HepG2 (cell line): Measurements from ENCODE around the gene RAD51. TPM values are rescaled to one million over a fixed set of nuclear protein-coding genes. Genes with fewer than 3 reads are reported as not detected.

Experiments used
- ADNP ChIP-seq: sonication (generic); formaldehyde crosslinking; IDR thresholded peaks from 2 replicates; pipeline ENCODE4 v1.4.0; 2020; ENCODE audit warnings: missing genetic modification reagents
- ARHGAP35 ChIP-seq: sonication (generic); formaldehyde crosslinking; IDR thresholded peaks from 2 replicates; pipeline ENCODE4 v1.9.0; 2022; ENCODE audit warnings: mild to moderate bottlenecking, inconsistent platforms, moderate library complexity, missing genetic modification reagents, borderline replicate concordance
- DPF2 ChIP-seq: sonication (generic); formaldehyde crosslinking; IDR thresholded peaks from 2 replicates; pipeline ENCODE4 v1.4.0; 2020; ENCODE audit warnings: mild to moderate bottlenecking, low read depth, missing genetic modification reagents, borderline replicate concordance
- HOXA3 ChIP-seq: sonication (generic); formaldehyde crosslinking; IDR thresholded peaks from 2 replicates; pipeline ENCODE4 v1.5.0; 2020; ENCODE audit warnings: missing genetic modification reagents
- KAT7 ChIP-seq: IDR thresholded peaks from 2 replicates; pipeline ENCODE4 v1.6.1; 2018; ENCODE audit warnings: borderline replicate concordance, missing compliant biosample characterization
- MED8 ChIP-seq: sonication (generic); formaldehyde crosslinking; IDR thresholded peaks from 2 replicates; pipeline ENCODE4 v1.8.1; 2023; ENCODE audit warnings: mild to moderate bottlenecking, missing genetic modification reagents; ENCODE audit not compliant: insufficient replicate concordance
- MTF2 ChIP-seq: sonication (generic); formaldehyde crosslinking; IDR thresholded peaks from 2 replicates; pipeline ENCODE4 v1.5.0; 2020; ENCODE audit warnings: missing genetic modification reagents, borderline replicate concordance
- NONO ChIP-seq, 2 experiments: fragments of 450-650 bp in 1 of 2; sonication (generic) in 1 of 2; formaldehyde crosslinking in 1 of 2; IDR thresholded peaks in 1 of 2; conservative IDR thresholded peaks in 1 of 2; 2 replicates each; pipeline versions ENCODE4 v1.6.1 to v1.8.0; 2017 to 2022; ENCODE audit warnings: mild to moderate bottlenecking in 1 of 2, missing genetic modification reagents in 1 of 2, moderate library complexity in 1 of 2
- NR2F6 ChIP-seq, 2 experiments: IDR thresholded peaks; 2 replicates each; pipeline ENCODE4 v1.6.1; 2016; ENCODE audit warnings: antibody characterized with exemption in 1 of 2, mild to moderate bottlenecking in 1 of 2
- POLR2AphosphoS2 ChIP-seq: IDR thresholded peaks from 2 replicates; pipeline ENCODE4 v1.6.1; 2011; ENCODE audit warnings: low read depth, low read length, improper control_type of control experiment
- SP140L ChIP-seq: sonication (generic); formaldehyde crosslinking; IDR thresholded peaks from 2 replicates; pipeline ENCODE4 v1.4.0; 2020; ENCODE audit warnings: missing genetic modification reagents, borderline replicate concordance
- TEAD2 ChIP-seq: sonication (generic); formaldehyde crosslinking; IDR thresholded peaks from 2 replicates; pipeline ENCODE4 v1.9.0; 2021; ENCODE audit warnings: missing genetic modification reagents
- TRIM24 ChIP-seq: sonication (generic); formaldehyde crosslinking; IDR thresholded peaks from 2 replicates; pipeline ENCODE4 v1.8.0; 2022; ENCODE audit warnings: mild to moderate bottlenecking, missing genetic modification reagents
- ZNF549 ChIP-seq: sonication (generic); formaldehyde crosslinking; IDR thresholded peaks from 2 replicates; pipeline ENCODE4 v1.5.0; 2020; ENCODE audit warnings: missing genetic modification reagents
- ZNF678 ChIP-seq: sonication (generic); formaldehyde crosslinking; IDR thresholded peaks from 2 replicates; pipeline ENCODE4 v1.4.0; 2020; ENCODE audit warnings: mild to moderate bottlenecking, missing genetic modification reagents
- ZNF724P ChIP-seq: sonication (generic); formaldehyde crosslinking; IDR thresholded peaks from 2 replicates; pipeline ENCODE4 v1.8.0; 2022; ENCODE audit warnings: missing genetic modification reagents, borderline replicate concordance
- ZNF891 ChIP-seq: sonication (generic); formaldehyde crosslinking; IDR thresholded peaks from 2 replicates; pipeline ENCODE4 v1.5.0; 2020; ENCODE audit warnings: mild to moderate bottlenecking, missing genetic modification reagents
- ZSCAN12 ChIP-seq: sonication (generic); formaldehyde crosslinking; IDR thresholded peaks from 2 replicates; pipeline ENCODE4 v1.9.0; 2021; ENCODE audit warnings: mild to moderate bottlenecking, missing genetic modification reagents
- polyA plus RNA-seq, 8 experiments: library from polyadenylated mRNA; depleted of rRNA in 3 of 8; stranded (reverse) in 7 of 8; unstranded in 1 of 8; fragments of >200 nt; fragmentation: Illumina TruSeq in 4 of 8; extraction: Trizol in 4 of 8; gene quantifications; 2 replicates each; pipeline versions ENCODE4 v1.2.1 to v1.2.3, GENCODE V29; 2011 to 2016; ENCODE audit warnings: low read depth in 4 of 8, missing spikeins in 1 of 8, mixed read lengths in 1 of 8; ENCODE audit not compliant: insufficient read depth in 1 of 8
- total RNA-seq, 5 experiments: library from RNA; depleted of rRNA; stranded (reverse); fragments of >200 nt; fragmentation: Illumina TruSeq; extraction: Trizol; gene quantifications; 2 replicates each; pipeline ENCODE4 v1.2.3, GENCODE V29; 2016; ENCODE audit warnings: low read depth in 1 of 5
- TF ChIP-seq, protein P1 (sequence below): sonication (generic); formaldehyde crosslinking; conservative IDR thresholded peaks from 2 replicates; pipeline ENCODE4 v1.5.0; 2020; ENCODE audit warnings: missing genetic modification reagents
- TF ChIP-seq, protein P2 (sequence below): sonication (generic); formaldehyde crosslinking; IDR thresholded peaks from 2 replicates; pipeline ENCODE4 v1.5.0; 2020; ENCODE audit warnings: missing genetic modification reagents, mild to moderate bottlenecking, borderline replicate concordance
- TF ChIP-seq, protein P3 (sequence below): sonication (generic); formaldehyde crosslinking; IDR thresholded peaks from 2 replicates; pipeline ENCODE4 v1.5.1; 2020; ENCODE audit warnings: mild to moderate bottlenecking, missing genetic modification reagents, moderate library complexity
- TF ChIP-seq, protein P4 (sequence below): fragments of 450-650 bp; IDR thresholded peaks from 2 replicates; pipeline ENCODE4 v1.6.1; 2017

RAD51 gene
- total and polyA plus RNA-seq, 2 of the 13 experiments (the other 11 are each of a cell fraction or from before 2014, with no cell fraction given): 8.5 to 12.8 TPM

DNA sequence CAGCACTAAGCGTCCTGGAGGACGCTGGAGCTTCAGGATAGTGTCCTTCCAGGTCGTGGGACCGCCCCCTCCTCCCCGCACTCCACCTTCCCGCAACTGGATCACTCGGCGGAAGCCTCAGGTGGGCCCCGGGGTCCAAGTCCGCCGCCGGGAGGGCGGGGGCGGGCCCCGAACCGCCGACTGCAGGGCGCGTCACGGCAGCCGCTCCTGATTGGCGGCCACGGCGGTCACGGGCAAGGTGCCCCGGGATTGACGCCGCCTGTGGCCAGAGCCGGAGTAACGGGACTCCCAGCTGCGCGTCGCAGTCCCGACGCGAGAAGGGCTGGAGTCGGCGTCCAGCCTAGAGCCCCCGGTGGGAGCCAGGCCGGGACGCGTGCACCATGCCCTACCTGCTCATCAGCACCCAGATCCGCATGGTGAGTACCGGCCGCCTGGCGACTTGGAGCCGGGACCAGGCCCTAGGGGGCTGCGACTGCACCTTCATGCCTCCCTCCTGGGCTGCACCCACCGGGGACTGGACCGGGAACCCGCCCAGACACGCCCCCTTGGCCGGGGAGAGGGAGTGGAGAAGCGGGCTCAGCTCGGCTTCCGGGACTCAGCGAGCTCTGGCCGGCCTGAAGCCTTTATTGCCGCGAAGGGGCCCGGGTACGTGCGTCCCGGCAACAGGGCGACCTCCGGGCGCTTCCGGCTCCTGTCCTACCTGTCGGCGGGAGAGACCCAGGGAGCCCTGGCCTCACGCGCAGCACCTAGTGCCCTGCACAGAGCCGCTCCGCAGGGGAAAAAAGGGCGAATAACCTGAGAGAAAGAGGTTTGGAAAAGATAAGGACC, 69.0 kb downstream of the RAD51 start, which contains the start of gene GCHFR (continued):
- TF ChIP-seq NONO (IDR thresholded peaks at IDR 0.05) (no peak), NONO (CRISPR knock-in tag; conservative IDR thresholded peaks at IDR 0.05) (peak; percentile 93), KAT7 (CRISPR knock-in tag) (peak; percentile 41), ZNF549 (CRISPR knock-in tag) (no peak), ARHGAP35 (peak; percentile 63; the same call in 1 of the 2 replicates), ZNF678 (CRISPR knock-in tag) (peak; percentile 95; the same call in 1 of the 2 replicates), MTF2 (CRISPR knock-in tag) (peak; percentile 98), HOXA3 (CRISPR knock-in tag) (peak; percentile 84), ADNP (CRISPR knock-in tag) (no peak), ZNF724P (peak; percentile 84), SP140L (CRISPR knock-in tag) (no peak), ZNF891 (CRISPR knock-in tag) (peak; percentile 63; the same call in 1 of the 2 replicates), ZSCAN12 (CRISPR knock-in tag) (peak; percentile 91), NR2F6 (IDR thresholded peaks at IDR 0.05) (no peak), NR2F6 (CRISPR knock-in tag; IDR thresholded peaks at IDR 0.05) (peak; percentile 10; the same call in 1 of the 2 replicates), DPF2 (CRISPR knock-in tag) (no peak), POLR2AphosphoS2 (no peak), MED8 (CRISPR knock-in tag) (no peak), TRIM24 (CRISPR knock-in tag) (no peak), TEAD2 (no peak)
- TF ChIP-seq, protein P1, sequence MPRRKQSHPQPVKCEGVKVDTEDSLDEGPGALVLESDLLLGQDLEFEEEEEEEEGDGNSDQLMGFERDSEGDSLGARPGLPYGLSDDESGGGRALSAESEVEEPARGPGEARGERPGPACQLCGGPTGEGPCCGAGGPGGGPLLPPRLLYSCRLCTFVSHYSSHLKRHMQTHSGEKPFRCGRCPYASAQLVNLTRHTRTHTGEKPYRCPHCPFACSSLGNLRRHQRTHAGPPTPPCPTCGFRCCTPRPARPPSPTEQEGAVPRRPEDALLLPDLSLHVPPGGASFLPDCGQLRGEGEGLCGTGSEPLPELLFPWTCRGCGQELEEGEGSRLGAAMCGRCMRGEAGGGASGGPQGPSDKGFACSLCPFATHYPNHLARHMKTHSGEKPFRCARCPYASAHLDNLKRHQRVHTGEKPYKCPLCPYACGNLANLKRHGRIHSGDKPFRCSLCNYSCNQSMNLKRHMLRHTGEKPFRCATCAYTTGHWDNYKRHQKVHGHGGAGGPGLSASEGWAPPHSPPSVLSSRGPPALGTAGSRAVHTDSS: no peak
- TF ChIP-seq, protein P2, sequence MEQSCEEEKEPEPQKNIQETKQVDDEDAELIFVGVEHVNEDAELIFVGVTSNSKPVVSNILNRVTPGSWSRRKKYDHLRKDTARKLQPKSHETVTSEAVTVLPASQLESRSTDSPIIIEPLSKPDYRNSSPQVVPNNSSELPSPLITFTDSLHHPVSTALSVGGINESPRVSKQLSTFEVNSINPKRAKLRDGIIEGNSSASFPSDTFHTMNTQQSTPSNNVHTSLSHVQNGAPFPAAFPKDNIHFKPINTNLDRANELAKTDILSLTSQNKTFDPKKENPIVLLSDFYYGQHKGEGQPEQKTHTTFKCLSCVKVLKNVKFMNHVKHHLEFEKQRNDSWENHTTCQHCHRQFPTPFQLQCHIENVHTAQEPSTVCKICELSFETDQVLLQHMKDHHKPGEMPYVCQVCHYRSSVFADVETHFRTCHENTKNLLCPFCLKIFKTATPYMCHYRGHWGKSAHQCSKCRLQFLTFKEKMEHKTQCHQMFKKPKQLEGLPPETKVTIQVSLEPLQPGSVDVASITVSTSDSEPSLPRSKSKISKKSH: peak; percentile 87; the same call in 1 of the 2 replicates
- TF ChIP-seq, protein P3, sequence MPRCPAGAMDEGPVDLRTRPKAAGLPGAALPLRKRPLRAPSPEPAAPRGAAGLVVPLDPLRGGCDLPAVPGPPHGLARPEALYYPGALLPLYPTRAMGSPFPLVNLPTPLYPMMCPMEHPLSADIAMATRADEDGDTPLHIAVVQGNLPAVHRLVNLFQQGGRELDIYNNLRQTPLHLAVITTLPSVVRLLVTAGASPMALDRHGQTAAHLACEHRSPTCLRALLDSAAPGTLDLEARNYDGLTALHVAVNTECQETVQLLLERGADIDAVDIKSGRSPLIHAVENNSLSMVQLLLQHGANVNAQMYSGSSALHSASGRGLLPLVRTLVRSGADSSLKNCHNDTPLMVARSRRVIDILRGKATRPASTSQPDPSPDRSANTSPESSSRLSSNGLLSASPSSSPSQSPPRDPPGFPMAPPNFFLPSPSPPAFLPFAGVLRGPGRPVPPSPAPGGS (CRISPR knock-in tag): peak; percentile 83; the same call in 1 of the 2 replicates
- TF ChIP-seq, protein P4, sequence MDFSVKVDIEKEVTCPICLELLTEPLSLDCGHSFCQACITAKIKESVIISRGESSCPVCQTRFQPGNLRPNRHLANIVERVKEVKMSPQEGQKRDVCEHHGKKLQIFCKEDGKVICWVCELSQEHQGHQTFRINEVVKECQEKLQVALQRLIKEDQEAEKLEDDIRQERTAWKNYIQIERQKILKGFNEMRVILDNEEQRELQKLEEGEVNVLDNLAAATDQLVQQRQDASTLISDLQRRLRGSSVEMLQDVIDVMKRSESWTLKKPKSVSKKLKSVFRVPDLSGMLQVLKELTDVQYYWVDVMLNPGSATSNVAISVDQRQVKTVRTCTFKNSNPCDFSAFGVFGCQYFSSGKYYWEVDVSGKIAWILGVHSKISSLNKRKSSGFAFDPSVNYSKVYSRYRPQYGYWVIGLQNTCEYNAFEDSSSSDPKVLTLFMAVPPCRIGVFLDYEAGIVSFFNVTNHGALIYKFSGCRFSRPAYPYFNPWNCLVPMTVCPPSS: no peak
